RWPE2 (cell line): ENCODE measurements around the gene PTCH1.
A peak's percentile ranks its signal among the peaks of the same experiment; 100 is the strongest.

Source experiments
- ATAC-seq: fragments of 200-7000 bp; cut with Tn5 transposase; 3 replicates; pipeline ENCODE4 v1.9.1; 2021; ENCODE audit warnings: low read depth
- DNase-seq: peaks from one replicate; pipeline ENCODE4 v3.0.0-alpha.2; 2020; ENCODE audit warnings: low spot score
- H3K27ac ChIP-seq: fragments of 450-650 bp; 2 replicates; pipeline ENCODE4 v1.5.1; 2017; ENCODE audit warnings: mild to moderate bottlenecking; ENCODE audit not compliant: poor library complexity, severe bottlenecking
- H3K27me3 ChIP-seq: fragments of 250-450 bp; sonication (Bioruptor Pico); 2 replicates; pipeline ENCODE4 v1.5.1; 2021; ENCODE audit warnings: mild to moderate bottlenecking, moderate library complexity; ENCODE audit not compliant: insufficient read depth, poor library complexity, severe bottlenecking
- H3K36me3 ChIP-seq: fragments of 250-450 bp; sonication (Bioruptor Pico); 2 replicates; pipeline ENCODE4 v1.5.1; 2020; ENCODE audit warnings: low read depth, mild to moderate bottlenecking, moderate library complexity
- H3K4me1 ChIP-seq: fragments of 250-450 bp; sonication (Bioruptor Pico); 2 replicates; pipeline ENCODE4 v1.5.1; 2021; ENCODE audit warnings: mild to moderate bottlenecking, moderate library complexity; ENCODE audit not compliant: insufficient read depth, poor library complexity, severe bottlenecking
- H3K4me3 ChIP-seq: fragments of 250-450 bp; sonication (Bioruptor Pico); 2 replicates; pipeline ENCODE4 v1.5.1; 2021; ENCODE audit warnings: mild to moderate bottlenecking, moderate library complexity; ENCODE audit not compliant: severe bottlenecking
- H3K9me3 ChIP-seq: fragments of 250-450 bp; sonication (Bioruptor Pico); 2 replicates; pipeline ENCODE4 v1.5.1; 2021; ENCODE audit warnings: mild to moderate bottlenecking, moderate library complexity; ENCODE audit not compliant: severe bottlenecking
- TF ChIP-seq, protein P1 (sequence below): fragments of 450-650 bp; IDR thresholded peaks from one replicate; pipeline ENCODE4 v1.5.1; 2017; ENCODE audit warnings: mild to moderate bottlenecking, moderate library complexity; ENCODE audit not compliant: poor library complexity, severe bottlenecking

Gene PTCH1

GRCh38 chr9:95504053-95504963 is 12.5 kb downstream of the PTCH1 start:
- H3K27ac ChIP-seq: no peak overlapping the region
- ATAC-seq: peak; percentile 5; the same call in 1 of the 3 replicates
- no peak for DNase-seq

GRCh38 chr9:95503369-95503768 is 13.4 kb downstream of the PTCH1 start:
- no peak overlapping the region for H3K4me3 ChIP-seq
- H3K4me1 ChIP-seq: peaks cover 12% of the 10 kb centered on the region
- no peak for ATAC-seq
- no peaks in the 10 kb centered on the region for H3K27me3 ChIP-seq
- no peak overlapping the region for H3K27ac ChIP-seq
- DNase-seq: no peak
- TF ChIP-seq, protein P1, sequence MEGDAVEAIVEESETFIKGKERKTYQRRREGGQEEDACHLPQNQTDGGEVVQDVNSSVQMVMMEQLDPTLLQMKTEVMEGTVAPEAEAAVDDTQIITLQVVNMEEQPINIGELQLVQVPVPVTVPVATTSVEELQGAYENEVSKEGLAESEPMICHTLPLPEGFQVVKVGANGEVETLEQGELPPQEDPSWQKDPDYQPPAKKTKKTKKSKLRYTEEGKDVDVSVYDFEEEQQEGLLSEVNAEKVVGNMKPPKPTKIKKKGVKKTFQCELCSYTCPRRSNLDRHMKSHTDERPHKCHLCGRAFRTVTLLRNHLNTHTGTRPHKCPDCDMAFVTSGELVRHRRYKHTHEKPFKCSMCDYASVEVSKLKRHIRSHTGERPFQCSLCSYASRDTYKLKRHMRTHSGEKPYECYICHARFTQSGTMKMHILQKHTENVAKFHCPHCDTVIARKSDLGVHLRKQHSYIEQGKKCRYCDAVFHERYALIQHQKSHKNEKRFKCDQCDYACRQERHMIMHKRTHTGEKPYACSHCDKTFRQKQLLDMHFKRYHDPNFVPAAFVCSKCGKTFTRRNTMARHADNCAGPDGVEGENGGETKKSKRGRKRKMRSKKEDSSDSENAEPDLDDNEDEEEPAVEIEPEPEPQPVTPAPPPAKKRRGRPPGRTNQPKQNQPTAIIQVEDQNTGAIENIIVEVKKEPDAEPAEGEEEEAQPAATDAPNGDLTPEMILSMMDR: no peak
- no peaks in the 10 kb centered on the region for H3K36me3 ChIP-seq
- H3K9me3 ChIP-seq: no peaks in the 10 kb centered on the region

More at GRCh38 chr9:95504053-95504963, 12.5 kb downstream of the PTCH1 start:
- H3K4me3 ChIP-seq: no peak overlapping the region
- H3K36me3 ChIP-seq: no peaks in the 10 kb centered on the region
- H3K9me3 ChIP-seq: no peaks in the 10 kb centered on the region
- TF ChIP-seq, protein P1: no peak
- peaks cover 12% of the 10 kb centered on the region for H3K4me1 ChIP-seq
- no peaks in the 10 kb centered on the region for H3K27me3 ChIP-seq

- Histone ChIP-seq H3K4me1 (peaks cover 12% of the 10 kb centered on the region), H3K36me3 (no peaks in the 10 kb centered on the region), H3K4me3 (no peak overlapping the region), H3K27me3 (no peaks in the 10 kb centered on the region), H3K9me3 (no peaks in the 10 kb centered on the region), H3K27ac (no peak overlapping the region)
- TF ChIP-seq, protein P1: no peak
- DNase-seq (no peak), ATAC-seq (no peak)
Observed at GRCh38 chr9:95502248-95502647, 14.5 kb downstream of the PTCH1 start.

DNA sequence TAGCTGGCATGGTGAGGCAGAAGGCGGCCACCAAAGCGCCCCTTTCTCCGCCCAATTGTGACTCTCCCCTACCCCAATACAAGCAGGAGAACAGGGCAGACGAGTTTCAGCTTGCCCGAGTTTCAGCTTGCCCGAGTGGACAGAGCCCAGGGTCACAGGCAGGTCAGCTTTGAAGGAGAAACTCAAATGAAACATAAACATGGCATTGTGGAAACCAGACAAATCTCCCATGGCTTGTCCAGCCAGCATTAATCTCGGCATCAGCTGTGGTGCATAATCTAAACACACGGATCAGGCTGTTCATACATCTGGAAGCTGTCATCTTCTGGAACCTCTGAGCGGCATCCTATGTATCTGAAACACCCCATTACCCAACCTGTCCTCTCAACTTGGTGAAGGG is 16.9 kb downstream of the PTCH1 start:
- Histone ChIP-seq H3K9me3 (no peaks in the 10 kb centered on the region), H3K36me3 (no peaks in the 10 kb centered on the region), H3K27me3 (no peaks in the 10 kb centered on the region), H3K27ac (no peak overlapping the region), H3K4me1 (peaks cover 14% of the 10 kb centered on the region), H3K4me3 (no peak overlapping the region)
- ATAC-seq (peak; percentile 40; the same call in 2 of the 3 replicates), DNase-seq (no peak)
- TF ChIP-seq, protein P1: no peak
